Activated CD4-positive, alpha-beta T cell treated with anti-CD3 and anti-CD28 coated beads, Interleukin-2, amount 50 U/mL, for 48 hours (primary cell): ENCODE data around the gene RRM2.

Experiments used
- DNase-seq, 2 experiments: peaks; one replicate each; pipeline ENCODE4 v3.0.0-alpha.2; 2020

The RRM2 gene

DNA sequence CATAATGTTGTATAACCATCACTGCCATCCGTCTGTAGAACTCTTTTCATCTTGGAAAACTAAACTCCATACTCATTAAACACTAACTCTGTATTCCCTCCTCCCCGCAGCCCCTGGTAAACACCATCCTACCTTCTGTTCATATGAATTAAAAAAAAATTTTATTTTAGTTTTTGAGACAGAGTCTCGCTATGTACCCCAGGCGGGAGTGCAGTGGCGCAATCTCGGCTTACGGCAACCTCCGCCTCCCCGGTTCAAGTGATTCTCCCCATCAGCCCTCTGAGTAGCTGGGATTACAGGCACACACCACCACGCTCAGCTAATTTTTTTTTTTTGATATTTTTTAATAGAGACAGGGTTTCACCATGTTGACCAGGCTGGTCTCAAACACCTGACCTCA is 52.9 kb downstream of the RRM2 start:
- no peak for DNase-seq

DNA sequence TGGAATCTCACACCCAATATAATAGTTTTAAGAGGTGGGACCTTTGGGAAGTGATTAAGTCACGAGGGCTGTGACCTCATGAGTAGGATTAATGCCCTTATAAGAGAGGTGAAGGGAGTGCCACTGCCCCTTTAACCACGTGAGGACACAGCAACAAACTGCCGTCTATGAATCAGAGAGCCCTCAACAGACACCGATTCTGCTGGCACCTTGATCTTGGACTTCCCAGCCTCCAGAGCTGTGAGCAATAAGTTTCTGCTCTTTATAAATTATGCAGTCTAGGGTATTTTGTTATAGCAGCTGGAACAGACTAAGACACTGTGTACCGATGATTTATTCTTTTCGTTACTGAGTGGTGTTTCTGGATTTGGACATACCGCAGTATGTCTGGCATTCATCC is 56.2 kb downstream of the RRM2 start:
- DNase-seq = no peak

DNA sequence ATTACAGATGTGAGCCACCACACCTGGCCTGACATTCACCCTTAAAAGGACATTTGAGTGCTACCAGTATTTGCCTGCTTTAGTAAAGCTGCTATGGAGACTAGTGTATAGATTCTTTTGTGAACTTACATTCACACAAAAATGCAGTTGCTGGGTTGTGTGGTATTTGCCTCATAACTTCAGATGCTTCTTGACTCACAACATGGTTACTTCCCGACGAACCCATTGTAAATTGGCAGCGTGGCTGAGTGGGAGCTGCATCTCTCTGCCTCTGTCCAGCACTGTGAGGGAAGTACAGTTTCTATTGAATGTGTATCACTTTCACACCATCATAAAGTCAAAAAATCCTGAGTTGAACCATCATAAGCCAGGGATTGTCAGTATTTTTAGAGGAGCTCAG is 56.9 kb downstream of the RRM2 start:
- no peak for DNase-seq

DNA sequence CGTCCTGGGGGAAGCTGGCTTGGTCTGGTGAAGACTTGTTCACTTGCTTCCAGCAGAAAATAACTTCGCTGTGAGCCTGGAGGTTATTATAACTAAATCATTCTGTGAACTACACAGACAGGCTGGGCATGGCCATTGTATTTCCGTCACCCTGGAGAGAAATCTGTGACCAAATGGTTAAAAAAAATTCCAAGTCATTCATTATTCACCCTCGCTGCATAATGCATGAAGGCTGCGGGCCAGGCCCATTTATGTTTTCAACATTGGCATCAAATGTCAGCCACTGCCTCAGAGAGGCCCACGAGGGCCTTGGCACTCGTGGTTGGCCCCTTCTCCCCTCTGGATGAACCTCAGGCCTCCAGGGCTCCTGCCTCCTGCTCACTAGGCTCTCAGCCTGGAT is 57.7 kb downstream of the RRM2 start:
- no peak for DNase-seq
